ENCODE data around the gene RPL18A. TPM values are rescaled to one million over a fixed set of nuclear protein-coding genes. Genes with fewer than 3 reads are reported as not detected.

RPL18A gene
- total RNA-seq, 2 experiments from 2014 or later = 3,663 to 3,679 TPM

DNA sequence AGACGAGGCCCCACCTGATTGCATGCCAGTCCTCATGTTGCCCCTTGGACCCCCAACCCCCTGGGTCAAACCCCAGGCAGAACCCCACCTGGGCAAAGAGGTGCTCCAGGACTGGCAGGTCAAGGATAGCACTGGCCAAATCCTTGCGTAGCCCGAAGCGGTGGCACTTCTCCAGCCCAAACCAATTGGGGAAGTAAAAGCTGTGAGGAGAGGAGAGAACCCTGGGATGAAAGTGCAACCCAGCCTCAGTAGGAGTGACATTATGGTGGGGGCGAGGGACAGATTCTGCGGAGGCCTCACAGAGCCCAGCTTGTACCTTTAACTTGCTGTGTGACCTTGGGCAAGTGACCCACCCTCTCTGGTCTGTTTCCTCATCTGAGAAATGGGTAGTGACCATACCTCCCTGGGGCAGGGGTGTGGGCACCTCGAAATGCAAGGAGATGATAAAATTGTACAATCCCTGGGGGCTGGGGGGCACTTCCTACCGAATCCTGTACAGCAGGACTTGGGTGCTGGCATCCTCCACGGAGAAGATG is 16.4 kb upstream of the RPL18A start:
- no peaks in the 10 kb centered on the region for H3K9me3 Mint-ChIP-seq
- no peaks in the 10 kb centered on the region for H3K27me3 Mint-ChIP-seq
- H3K4me3 Mint-ChIP-seq = no peak overlapping the region
- CTCF ChIA-PET = interaction anchor here (1.6 to 2.0 kb wide), 2 partner anchors 16 to 89 kb away, joined by 3 to 5 read pairs; partner anchors contain the start of genes CCDC124 and RPL18A
- H3K36me3 Mint-ChIP-seq (ENCODE audit: low read depth) = peaks cover 64% of the 10 kb centered on the region
- DNase-seq = no peak
- TF ChIP-seq, protein P1, sequence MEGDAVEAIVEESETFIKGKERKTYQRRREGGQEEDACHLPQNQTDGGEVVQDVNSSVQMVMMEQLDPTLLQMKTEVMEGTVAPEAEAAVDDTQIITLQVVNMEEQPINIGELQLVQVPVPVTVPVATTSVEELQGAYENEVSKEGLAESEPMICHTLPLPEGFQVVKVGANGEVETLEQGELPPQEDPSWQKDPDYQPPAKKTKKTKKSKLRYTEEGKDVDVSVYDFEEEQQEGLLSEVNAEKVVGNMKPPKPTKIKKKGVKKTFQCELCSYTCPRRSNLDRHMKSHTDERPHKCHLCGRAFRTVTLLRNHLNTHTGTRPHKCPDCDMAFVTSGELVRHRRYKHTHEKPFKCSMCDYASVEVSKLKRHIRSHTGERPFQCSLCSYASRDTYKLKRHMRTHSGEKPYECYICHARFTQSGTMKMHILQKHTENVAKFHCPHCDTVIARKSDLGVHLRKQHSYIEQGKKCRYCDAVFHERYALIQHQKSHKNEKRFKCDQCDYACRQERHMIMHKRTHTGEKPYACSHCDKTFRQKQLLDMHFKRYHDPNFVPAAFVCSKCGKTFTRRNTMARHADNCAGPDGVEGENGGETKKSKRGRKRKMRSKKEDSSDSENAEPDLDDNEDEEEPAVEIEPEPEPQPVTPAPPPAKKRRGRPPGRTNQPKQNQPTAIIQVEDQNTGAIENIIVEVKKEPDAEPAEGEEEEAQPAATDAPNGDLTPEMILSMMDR (IDR thresholded peaks at IDR 0.05) = no peak
- intact Hi-C loops (cut with micrococcal nuclease) = no loop called here
- ATAC-seq = no peak
- H3K27ac Mint-ChIP-seq = peak overlapping the region; percentile 75
- POLR2A ChIA-PET = interaction anchor here (1.4 to 2.2 kb wide), 5 partner anchors 9 to 22 kb away, joined by 3 to 11 read pairs (median 9); no protein-coding TSS in a partner anchor
- peaks cover 41% of the 10 kb centered on the region for H3K4me1 Mint-ChIP-seq (ENCODE audit: low read depth)

DNA sequence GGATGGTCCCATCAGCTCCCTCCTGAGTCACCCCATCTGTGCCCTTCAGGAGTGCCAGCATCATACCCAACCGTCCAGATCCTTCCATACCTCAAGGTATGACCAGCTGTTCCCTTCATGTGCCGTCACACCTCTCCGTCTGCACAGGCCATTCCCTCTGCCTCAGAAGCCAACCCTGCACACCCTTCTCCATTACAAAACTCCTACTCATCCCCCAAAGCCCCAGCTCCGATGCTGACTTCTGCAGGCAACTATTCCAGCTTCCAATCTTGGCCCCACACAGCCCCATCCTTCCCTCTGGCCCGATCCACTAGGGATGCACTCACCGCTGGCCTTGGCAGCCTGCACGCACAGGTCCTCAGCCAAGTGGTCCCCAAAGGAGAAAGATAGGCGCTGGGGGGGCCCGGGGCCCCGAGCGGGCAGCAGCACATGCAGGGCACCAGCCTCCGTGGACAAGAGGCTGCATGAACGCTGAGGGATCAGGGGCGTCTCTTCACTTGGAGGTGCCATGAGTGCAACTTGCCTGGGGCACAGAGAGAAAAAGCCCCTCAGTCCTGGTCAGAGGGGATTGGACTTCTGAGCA is 15.7 kb upstream of the RPL18A start:
- peak overlapping the region; percentile 78 for H3K27ac Mint-ChIP-seq
- TF ChIP-seq, protein P1 (IDR thresholded peaks at IDR 0.05) = no peak
- intact Hi-C loops (cut with micrococcal nuclease) = no loop called here
- H3K27me3 Mint-ChIP-seq = no peaks in the 10 kb centered on the region
- DNase-seq (no peak), ATAC-seq (no peak)
- H3K4me1 Mint-ChIP-seq (ENCODE audit: low read depth) = peaks cover 46% of the 10 kb centered on the region
- peak overlapping the region; percentile 42 for H3K4me3 Mint-ChIP-seq
- peaks cover 60% of the 10 kb centered on the region for H3K36me3 Mint-ChIP-seq (ENCODE audit: low read depth)
- ChIA-PET CTCF (interaction anchor here (2.0 kb wide), 1 partner anchor 89 kb away, joined by 5 read pairs; the partner anchor contains the start of gene CCDC124), POLR2A (interaction anchor here (1.3 to 2.2 kb wide), 6 partner anchors 10 to 95 kb away, joined by 3 to 11 read pairs (median 6); no protein-coding TSS in a partner anchor)
- H3K9me3 Mint-ChIP-seq = no peaks in the 10 kb centered on the region

DNA sequence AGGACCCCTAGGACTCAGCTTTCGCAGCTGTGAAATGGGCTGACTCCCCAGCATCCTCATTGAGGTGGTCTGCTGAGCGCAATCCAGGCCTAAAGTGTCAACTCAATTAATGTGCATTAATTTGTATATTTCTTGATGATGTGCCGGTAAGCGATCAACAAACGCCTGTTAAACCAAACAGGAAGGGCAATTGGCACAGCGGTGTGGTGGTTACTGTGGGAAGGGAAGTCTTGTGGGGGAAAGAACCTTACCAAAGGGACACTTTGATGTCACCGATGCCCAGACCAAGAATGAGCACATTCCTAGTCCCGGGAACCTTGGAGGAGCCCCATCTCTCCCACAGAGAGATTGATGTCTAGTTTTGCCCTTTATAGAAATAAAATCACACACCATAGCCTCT is 13.6 kb upstream of the RPL18A start:
- ChIA-PET CTCF (interaction anchor here (1.2 to 6.1 kb wide), 4 partner anchors 10 to 92 kb away, joined by 3 to 39 read pairs (median 4); partner anchors contain the start of gene RPL18A), POLR2A (interaction anchor here (0.6 to 7.6 kb wide), 8 partner anchors 9 to 94 kb away, joined by 3 to 143 read pairs (median 4); partner anchors contain the start of genes CCDC124, FCHO1 and RPL18A)
- Mint-ChIP-seq H3K27me3 (no peaks in the 10 kb centered on the region), H3K36me3 (ENCODE audit: low read depth) (peaks cover 46% of the 10 kb centered on the region), H3K9me3 (no peaks in the 10 kb centered on the region), H3K27ac (peak overlapping the region; percentile 93), H3K4me3 (peak overlapping the region; percentile 85), H3K4me1 (ENCODE audit: low read depth) (peaks cover 55% of the 10 kb centered on the region)
- ATAC-seq (no peak), DNase-seq (peak; percentile 47)
- TF ChIP-seq, protein P1 (IDR thresholded peaks at IDR 0.05) = no peak
- intact Hi-C loops (cut with micrococcal nuclease) = no loop called here

DNA sequence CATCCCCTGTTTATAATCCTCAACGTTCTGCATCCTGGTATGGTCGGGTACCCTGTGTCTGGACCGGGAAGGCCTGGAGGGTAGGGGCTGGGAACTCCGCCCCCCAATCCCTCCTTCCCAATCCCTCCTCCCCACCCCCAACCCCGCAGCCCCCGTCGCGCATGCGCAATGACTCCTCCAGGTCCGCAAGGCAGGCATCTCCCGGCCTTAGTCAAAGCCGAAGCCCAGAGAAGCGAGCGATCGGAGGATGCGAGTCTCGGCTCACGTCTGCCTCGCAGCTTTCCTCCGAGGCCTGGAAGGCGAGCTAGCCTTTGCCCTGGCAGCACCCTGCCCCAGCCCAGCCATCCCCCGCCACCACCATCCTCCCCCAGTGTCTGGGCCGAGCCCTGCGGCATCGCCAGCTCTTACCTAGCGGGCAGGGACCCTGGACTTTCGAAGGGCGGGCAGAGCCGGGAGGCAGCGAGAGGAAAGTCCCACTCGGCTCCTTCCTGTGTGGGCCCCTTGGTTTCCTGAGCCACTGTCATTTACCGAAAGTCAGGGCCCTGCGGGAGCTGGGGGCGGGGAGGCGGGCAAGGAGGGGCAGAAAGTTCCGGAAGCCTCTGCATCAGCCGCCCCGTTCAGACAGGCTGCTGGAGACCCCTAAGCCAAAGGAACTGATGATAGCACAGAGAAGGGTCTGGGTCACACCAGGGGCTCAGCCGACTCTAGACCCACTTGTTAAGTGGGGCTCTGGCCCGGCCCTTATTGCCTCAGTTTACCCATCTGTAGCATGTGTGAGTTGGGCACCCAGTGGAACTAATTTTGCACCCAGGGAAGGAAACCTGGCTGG is 12.0 kb upstream of the RPL18A start, which contains the start of gene JAK3:
TSS of gene JAK3 (minus strand) at position 445 of the 829 bp plus-strand sequence. CDS start 3,565 bp downstream, outside the sequence.
- ChIA-PET CTCF (interaction anchor here (0.7 to 6.1 kb wide), 8 partner anchors 9 to 352 kb away, joined by 3 to 39 read pairs (median 3); partner anchors contain the start of gene RPL18A), POLR2A (interaction anchor here (0.9 to 7.6 kb wide), 11 partner anchors 10 to 321 kb away, joined by 3 to 143 read pairs (median 3); partner anchors contain the start of genes CCDC124, FCHO1, MAP1S and RPL18A)
- DNase-seq = peak; percentile 96
- H3K4me3 Mint-ChIP-seq = peak within 1 kb of the TSS; percentile 85
- peaks cover 3% of the 10 kb centered on the region for H3K9me3 Mint-ChIP-seq
- TF ChIP-seq, protein P1 (IDR thresholded peaks at IDR 0.05) = no peak
- ATAC-seq = peak; percentile 85
- H3K36me3 Mint-ChIP-seq (ENCODE audit: low read depth) = peaks cover 34% of the 10 kb centered on the region
- H3K27me3 Mint-ChIP-seq = no peaks in the 10 kb centered on the region
- H3K4me1 Mint-ChIP-seq (ENCODE audit: low read depth) = peaks cover 61% of the 10 kb centered on the region
- intact Hi-C loops (cut with micrococcal nuclease) = no loop called here
- H3K27ac Mint-ChIP-seq = peak within 1 kb of the TSS; percentile 93

All from activated CD8-positive, alpha-beta T cell treated with anti-CD3 and anti-CD28 coated beads for 36 hours (primary cell).